Stimulated activated CD4-positive, alpha-beta T cell treated with anti-CD3 and anti-CD28 coated beads, Interleukin-12 subunit alpha, Interleukin-12 subunit beta, amount 100 ng/mL, for 4 hours (primary cell): Measurements from ENCODE around the gene PCDHGC4.

ENCODE experiments used
- DNase-seq: peaks from one replicate; pipeline ENCODE4 v3.0.0-alpha.2; 2020

Gene PCDHGC4

DNA sequence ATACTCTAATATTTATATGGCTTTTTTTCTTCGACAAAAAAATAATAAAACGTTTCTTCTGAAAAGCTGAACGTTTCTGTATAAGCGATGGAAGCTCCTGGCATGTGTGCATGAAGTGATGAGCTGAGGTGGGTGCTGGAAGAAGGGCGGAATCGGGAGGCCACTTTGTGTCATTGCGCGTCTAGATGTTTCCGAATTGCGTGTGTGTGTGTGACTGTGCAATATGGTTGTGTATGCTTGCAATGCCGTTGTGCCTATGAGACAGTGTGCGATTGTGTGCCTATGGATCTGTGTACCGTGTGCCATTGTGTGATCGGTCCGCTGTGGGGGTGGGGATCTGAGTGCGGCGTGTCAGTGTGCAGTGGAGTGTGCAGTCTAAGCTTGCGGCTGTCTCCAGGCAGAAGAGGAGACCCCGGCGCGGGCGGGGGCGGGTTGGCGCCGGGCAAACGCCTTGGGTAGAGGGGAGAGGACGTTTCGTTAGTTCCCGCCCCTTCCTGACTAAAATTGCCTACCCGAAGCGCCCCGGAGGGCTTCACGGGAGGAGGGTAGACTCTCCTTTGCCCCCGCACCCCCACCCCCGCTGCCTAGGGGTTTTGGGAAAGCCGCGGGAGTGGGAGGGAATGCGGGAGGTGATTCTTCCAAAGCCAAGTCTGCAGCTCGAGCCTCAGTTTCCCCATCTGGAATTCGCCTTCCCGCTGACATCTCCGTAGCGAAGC, 28.2 kb downstream of the PCDHGC4 start:
- peak; percentile 25 for DNase-seq

DNA sequence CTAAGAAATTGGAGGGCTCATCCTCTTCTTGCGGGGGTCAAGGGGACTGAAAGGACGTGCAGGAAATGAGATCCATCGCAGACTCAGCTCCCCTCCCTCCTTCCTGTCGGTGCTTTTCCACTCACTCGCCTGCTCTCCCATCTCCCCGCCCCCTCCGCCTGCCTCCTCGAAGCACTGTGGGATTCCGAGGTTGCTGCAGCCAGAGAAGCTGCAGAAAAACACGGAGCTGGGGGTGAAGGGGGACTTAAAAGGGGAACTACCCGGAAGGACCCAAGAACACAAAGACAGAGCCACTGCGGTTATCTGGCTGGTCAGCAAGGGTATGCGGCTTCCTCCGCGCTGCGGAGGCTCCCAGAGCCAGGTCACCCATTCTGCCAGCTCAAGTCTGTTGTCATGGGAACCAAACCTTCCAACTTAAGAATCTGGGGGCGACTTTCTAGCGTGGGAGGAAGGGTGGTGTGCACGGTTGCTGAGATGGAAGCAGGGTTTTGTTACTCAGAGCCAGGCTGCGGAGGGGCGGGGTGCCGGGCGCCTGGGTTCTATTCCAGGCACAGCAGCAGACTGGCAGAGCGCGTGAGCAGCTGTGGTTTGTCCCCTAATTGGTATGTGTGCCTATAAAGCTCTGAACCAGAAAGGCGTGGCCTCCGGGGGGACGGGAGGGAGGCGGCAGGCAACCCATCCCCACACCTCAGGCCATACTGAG, 28.9 kb downstream of the PCDHGC4 start:
- DNase-seq, result peak; percentile 71

- DNase-seq, result no peak
Observed at GRCh38 chr5:141514330-141515133, 29.7 kb downstream of the PCDHGC4 start.

DNA sequence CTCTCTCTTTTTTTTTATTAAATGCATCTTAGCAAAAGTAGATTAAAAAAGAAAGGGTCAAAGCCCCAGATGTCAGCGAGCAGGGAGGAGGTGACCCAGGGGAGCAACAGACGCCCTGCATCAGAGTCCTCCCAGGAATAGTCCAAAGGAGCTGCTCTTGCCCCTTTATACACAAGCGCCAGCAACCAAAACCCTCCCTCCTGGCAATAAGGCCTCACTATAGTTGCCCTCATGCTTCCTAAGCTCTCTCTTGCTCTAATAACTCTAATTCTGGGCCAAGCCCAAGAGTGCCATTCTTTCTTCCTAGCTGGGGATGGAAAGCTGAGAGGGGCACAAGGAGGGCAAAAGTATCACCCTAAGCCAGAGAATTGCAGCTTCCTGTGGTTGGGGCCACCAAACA, 30.3 kb downstream of the PCDHGC4 start:
- no peak for DNase-seq

DNA sequence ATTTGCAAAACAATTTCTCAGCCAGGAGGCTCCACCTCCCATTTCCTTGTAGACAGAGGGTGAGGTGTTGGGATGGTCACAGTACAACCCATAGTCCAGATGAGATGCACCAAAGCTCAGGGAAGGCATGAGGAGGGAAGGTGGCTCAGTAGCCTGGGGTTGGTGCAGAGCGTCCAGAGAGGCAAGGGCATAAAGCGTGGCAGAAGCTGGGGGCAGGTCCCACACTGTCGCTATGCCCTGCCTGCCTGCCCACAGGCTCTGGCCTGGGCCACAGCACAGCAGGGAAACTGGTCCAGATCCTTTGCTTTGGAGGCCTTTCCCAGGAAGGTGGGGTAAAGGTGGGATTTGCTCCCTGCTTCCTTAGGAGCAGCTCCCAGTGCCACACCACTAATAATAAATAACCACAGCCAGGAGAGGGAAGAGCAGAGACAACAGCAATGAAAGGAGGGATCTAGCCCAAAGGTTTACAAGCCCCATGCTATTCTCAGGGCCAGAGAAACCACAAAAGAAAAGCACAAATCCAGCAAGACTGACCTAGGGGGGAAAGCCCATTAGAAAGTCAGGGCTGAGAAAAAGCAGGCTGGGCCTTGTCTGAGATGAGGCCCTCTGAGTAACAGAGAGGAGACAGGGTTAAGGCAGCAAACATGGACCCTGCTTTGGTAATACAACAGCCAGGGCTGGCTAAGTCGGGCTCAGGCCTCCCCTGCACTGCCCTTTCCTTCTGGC, 31.3 kb downstream of the PCDHGC4 start:
- no peak for DNase-seq

DNA sequence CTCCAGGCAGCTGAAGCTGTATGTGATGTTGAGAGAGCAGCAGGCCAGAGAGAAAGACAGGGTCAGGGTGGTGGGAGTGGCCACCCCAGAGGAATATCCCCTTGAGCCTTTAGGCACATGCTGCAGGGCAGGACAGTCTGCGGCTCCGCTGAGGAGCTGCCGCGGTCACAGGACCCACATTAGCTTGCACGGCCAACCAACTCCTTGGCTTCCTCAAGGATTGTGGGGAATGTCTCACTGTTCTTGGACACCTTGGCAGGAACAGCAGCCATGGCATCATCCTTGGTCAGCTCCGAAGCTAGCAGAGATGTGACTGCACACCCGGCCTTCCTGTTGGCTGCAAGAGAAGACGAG, 31.8 kb downstream of the PCDHGC4 start:
- no peak for DNase-seq

DNA sequence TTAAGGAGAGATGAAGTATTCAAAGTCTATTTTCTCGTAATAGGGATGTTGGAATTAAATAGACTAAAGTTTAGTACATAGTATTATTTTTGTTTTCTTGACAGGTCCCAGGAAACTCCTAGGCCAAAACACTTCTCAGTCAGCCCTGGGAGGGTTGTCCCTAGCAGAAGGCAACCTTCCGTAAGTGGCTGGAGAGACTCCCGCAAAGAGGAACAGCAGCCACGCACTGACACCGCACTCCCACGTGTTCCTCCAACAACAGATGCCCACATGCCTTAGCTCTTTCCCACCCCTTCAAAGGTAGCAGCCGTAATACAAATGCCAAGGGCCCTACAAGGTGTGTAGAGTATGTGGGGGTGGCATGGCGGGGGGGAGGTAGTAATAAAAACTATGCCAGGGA, 32.5 kb downstream of the PCDHGC4 start:
- DNase-seq, result no peak

- no peak for DNase-seq
Observed at GRCh38 chr5:141517880-141518617, 33.2 kb downstream of the PCDHGC4 start.

DNA sequence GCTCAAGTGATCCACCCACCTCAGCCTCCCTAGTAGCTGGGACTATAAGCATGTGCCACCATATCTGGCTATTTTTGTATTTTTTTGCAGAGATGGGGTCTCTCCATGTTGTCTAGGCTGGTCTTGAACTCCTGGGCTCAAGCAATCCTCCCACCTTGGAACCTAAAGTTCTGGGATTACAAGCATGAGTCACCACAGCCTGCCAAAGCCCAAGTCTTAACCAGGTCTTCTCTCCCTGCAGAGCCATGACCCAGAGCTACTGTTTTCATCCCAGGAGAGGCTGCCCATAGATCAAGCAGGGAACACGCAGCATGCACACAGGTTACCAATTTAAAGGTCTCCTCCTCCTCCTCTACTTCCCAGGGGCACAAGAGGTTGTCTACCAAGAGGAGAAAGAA, 33.8 kb downstream of the PCDHGC4 start:
- DNase-seq, result no peak

DNA sequence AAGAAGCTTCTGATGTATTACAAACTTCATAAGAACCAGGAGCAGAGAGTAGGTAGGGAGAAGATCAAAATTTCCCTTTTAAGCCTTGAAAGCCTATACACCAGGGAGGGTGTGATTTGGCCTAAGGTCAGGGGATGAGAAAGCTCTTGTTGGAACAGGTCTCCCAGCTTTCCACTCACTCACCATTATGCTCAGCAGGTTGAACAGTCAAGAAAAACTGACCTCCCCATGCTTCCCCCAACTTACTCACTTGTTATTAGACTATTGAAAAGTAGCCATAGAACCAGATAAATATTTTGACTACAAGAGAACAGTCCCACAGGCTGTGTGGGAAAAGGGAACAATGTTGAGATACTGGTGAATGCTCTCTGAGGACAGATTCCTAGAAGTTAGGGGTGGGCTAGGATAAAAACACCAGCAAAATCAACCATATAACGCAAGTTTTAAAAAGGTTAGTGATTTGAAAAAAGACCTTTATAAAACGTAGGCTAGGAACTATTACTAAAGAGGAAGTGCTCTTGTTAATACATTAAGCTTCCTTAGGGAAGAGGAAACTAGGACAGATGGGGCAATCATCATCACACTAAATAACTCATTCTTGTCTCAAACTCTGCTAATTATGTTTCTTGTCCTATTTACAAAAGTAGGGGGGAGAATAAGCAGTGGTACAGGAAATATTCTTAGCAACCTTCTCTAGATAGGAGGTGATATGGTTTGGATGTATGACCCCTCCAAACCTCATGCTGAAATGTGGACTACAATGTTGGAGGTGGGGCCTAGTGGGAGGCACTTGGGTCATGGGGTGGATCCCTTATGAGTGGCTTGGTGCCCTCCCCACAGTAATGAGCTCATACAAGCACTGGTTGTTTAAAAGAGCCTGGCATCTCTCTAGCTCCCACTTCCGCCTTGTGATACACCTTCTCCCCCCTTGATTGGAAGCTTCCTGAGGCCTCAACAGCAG, 35.1 kb downstream of the PCDHGC4 start:
- DNase-seq, result no peak

DNA sequence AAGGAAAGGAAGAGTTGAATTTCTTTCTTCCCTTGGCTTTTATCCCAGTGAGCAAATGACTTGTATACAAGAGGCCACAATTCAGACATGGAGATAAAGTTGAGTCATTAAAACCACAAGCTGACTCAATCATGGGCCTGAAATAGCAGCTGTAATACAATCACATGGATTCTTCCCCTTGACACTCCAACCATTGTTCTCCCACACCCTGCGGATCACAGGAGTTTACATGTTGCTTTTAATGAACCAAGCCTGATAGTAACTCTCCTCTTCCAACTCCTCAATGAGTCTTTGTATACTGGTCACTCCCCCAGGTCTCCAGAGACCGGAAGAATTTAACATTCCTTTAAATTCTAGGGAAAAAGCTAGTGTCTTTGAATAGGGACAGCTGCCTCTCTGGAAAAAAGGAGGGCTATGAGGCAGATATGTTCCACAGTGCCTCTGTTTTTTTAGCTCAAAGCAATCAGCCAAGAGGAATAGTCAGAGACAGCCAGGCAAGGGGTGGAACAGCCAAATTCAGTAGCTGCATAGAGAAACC, 36.5 kb downstream of the PCDHGC4 start:
- no peak for DNase-seq

DNA sequence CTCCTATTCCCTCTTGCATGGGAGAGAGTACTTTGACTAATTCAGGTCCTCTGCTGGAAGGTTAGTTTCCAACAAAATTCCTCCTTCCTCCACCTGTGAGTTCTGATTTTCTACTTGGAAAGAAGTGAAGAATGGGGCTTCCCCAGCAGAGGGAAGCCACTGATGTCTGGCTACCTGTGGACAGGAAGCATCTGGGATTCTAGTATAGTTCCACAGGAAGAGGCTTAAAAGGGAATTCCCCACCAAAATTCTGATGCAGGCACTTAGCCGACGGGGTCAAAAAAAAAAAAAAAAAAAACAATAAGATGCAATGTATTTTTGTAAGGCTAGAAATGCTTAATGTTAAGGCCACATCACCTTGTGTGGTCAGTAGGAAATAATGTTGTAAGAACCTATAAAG, 37.5 kb downstream of the PCDHGC4 start:
- DNase-seq, result no peak

DNA sequence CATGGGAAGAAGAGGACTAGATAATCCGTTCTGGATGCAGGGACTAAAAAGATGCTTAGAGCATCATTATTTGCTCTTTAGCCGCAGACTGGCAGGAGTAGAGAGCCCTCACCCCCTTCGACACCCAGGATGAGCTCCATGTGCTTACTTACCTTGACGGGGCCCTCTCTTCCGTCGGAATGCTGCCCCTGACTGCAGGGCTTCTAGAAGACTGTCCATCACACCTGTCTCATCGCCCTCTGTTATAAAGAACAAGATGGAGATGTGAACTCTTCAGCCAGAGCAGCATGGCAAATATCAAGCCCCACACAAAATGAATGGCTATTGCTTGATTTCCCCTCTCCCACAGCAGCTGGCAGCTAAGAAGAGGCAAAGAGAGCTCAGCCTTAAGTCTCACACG, 39.2 kb downstream of the PCDHGC4 start:
- no peak for DNase-seq

DNA sequence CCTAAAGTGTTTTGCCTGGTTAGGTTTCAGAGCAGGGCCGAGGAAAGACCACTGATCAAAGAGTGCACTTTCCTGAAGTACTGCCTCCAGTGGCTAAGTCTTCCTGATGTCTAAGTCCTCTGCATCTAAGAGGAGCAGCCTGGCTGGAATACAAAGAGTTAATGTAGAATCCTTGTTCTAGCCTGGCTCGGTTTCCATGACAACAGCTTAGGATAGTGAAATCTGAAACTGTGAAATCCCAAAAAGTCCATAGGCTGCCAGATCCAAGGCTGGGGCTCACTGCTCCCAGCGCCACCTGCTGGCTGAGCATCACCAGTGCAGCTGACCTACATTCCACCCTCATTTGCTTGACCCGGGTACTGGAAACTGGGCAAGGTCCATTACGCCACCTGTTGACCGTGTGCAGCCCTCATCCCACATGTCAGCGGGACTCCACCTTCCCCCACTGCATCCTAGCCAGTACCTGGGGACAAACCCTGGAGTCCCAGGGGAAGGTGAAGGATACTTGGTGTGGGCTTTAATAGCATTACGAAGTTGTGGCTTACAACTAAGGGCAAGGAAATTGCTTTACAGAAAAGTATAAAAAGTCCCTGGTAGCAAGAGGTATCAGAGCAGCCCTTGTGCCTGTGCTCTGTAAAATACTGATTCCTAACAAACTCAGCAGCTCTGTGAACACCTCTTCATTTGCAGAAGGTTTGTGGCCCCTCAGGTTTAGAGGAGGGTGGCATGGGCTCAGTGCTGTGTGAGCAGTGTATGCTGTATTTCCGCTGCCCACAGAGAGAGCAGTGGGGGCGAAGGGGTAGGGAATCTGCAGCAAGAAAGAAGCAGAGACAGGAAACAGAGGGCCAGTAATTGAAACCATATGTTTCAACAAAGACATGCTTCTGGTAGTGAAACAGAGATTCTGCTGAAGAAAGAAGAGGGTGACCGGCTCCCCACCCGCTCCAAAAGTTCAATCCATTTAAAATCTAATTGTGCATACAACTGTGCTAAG, 40.1 kb downstream of the PCDHGC4 start:
- peak; percentile 50 for DNase-seq

DNA sequence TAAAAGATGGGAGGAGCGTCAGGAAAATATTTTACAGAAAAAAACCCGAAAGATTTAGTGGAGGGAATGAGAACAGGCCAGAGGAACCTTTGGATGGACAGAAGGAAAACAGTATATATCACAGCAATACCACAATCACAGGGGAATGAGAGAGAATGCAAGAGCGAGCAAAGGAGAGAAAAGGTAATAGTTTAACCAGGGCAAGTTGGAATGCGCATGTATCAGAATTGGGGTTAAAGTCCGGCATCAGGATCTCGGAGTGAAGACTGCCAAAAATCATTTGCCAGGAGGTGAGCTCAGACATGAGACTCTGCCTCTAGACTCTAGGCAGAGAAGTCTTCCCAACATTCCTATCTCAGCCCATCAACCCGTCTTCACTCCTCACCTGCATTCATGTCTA, 40.8 kb downstream of the PCDHGC4 start:
- no peak for DNase-seq

GRCh38 chr5:141527426-141527825, 42.6 kb downstream of the PCDHGC4 start:
- no peak for DNase-seq

- no peak for DNase-seq
Observed at GRCh38 chr5:141528291-141528984, 43.6 kb downstream of the PCDHGC4 start.

DNA sequence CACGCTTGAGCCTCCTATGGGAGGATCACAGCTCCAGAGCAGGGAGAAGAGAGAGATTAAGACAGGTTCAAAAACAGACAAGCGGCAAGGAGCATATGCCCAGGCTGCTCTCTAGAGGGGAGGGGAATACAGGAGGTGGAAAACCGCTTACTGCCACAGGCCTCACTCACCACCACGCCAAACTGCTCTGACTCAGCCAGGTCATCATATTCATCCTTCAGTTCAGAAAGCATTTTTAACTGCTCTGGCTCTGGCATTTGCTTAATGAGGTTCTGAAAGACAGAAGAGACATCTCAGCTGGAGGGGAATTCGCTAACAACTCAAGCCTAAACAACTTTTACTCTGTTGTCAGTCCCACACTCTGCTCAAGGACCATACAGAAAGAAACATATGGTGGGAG, 44.2 kb downstream of the PCDHGC4 start:
- DNase-seq, result no peak

- no peak for DNase-seq
Observed at GRCh38 chr5:141529873-141530272, 45.0 kb downstream of the PCDHGC4 start.
